H9 (cell line): ENCODE data around the gene KRT78. TPM values are rescaled to one million over a fixed set of nuclear protein-coding genes. Genes with fewer than 3 reads are reported as not detected.

ENCODE experiments used
- DNase-seq: peaks from one replicate; pipeline ENCODE4 v3.0.0-alpha.2; 2017
- H2AFZ ChIP-seq: one replicate; pipeline ENCODE4 v1.6.1; 2013; ENCODE audit warnings: mild to moderate bottlenecking, low read length, control low read depth, moderate library complexity
- H2AK5ac ChIP-seq: 2 replicates; pipeline ENCODE4 v1.6.1; 2013; ENCODE audit warnings: low read length, control low read depth, mixed read lengths; ENCODE audit not compliant: insufficient read length
- H2BK120ac ChIP-seq: one replicate; pipeline ENCODE4 v1.6.1; 2013; ENCODE audit warnings: low read depth, mild to moderate bottlenecking, low read length, control low read depth, inconsistent platforms; ENCODE audit not compliant: poor library complexity, severe bottlenecking
- H2BK12ac ChIP-seq: 2 replicates; pipeline ENCODE4 v1.6.1; 2013; ENCODE audit warnings: low read length, control low read depth, mixed read lengths, low read depth; ENCODE audit not compliant: insufficient read length
- H2BK15ac ChIP-seq: 2 replicates; pipeline ENCODE4 v1.6.1; 2013; ENCODE audit warnings: low read depth, low read length, control low read depth
- H2BK20ac ChIP-seq: one replicate; pipeline ENCODE4 v1.6.1; 2013; ENCODE audit warnings: low read depth, mild to moderate bottlenecking, low read length, control low read depth, inconsistent platforms; ENCODE audit not compliant: poor library complexity, severe bottlenecking
- H2BK5ac ChIP-seq: 2 replicates; pipeline ENCODE4 v1.6.1; 2013; ENCODE audit warnings: low read length, control low read depth, mixed read lengths; ENCODE audit not compliant: insufficient read length
- H3K14ac ChIP-seq: 2 replicates; pipeline ENCODE4 v1.6.1; 2013; ENCODE audit warnings: low read length, control low read depth; ENCODE audit not compliant: insufficient read depth
- H3K18ac ChIP-seq: 2 replicates; pipeline ENCODE4 v1.6.1; 2013; ENCODE audit warnings: low read depth, mild to moderate bottlenecking, mixed read lengths, low read length, control low read depth; ENCODE audit not compliant: insufficient read length
- H3K23ac ChIP-seq: 2 replicates; pipeline ENCODE4 v1.6.1; 2013; ENCODE audit warnings: low read length, control low read depth, mixed read lengths, low read depth; ENCODE audit not compliant: insufficient read length
- H3K23me2 ChIP-seq: 2 replicates; pipeline ENCODE4 v1.6.1; 2013; ENCODE audit warnings: low read depth, mild to moderate bottlenecking, mixed read lengths, low read length, control low read depth; ENCODE audit not compliant: insufficient read length, poor library complexity, severe bottlenecking
- H3K27ac ChIP-seq: 2 replicates; pipeline ENCODE4 v1.5.1; 2013; ENCODE audit warnings: low read length, control low read depth, mixed read lengths, low read depth; ENCODE audit not compliant: insufficient read length
- H3K27me3 ChIP-seq: 2 replicates; pipeline ENCODE4 v1.6.1; 2013; ENCODE audit warnings: low read length, control low read depth, inconsistent platforms; ENCODE audit not compliant: insufficient read depth
- H3K4ac ChIP-seq: 2 replicates; pipeline ENCODE4 v1.6.1; 2013; ENCODE audit warnings: low read depth, mild to moderate bottlenecking, control low read depth, inconsistent platforms, low read length, moderate library complexity
- H3K4me1 ChIP-seq: 2 replicates; pipeline ENCODE4 v1.6.1; 2013; ENCODE audit warnings: low read length, control low read depth, inconsistent platforms; ENCODE audit not compliant: insufficient read depth
- H3K4me2 ChIP-seq: 2 replicates; pipeline ENCODE4 v1.6.1; 2013; ENCODE audit warnings: low read length, control low read depth, mixed read lengths; ENCODE audit not compliant: insufficient read length, insufficient read depth
- H3K56ac ChIP-seq: 2 replicates; pipeline ENCODE4 v1.6.1; 2013; ENCODE audit warnings: low read depth, mild to moderate bottlenecking, mixed read lengths, low read length, control low read depth; ENCODE audit not compliant: insufficient read length
- H3K79me1 ChIP-seq: 2 replicates; pipeline ENCODE4 v1.6.1; 2013; ENCODE audit warnings: low read depth, mild to moderate bottlenecking, moderate library complexity, low read length, control low read depth, inconsistent platforms; ENCODE audit not compliant: insufficient read depth, poor library complexity, severe bottlenecking
- H3K79me2 ChIP-seq: 2 replicates; pipeline ENCODE4 v1.6.1; 2013; ENCODE audit warnings: low read length, control low read depth, inconsistent platforms; ENCODE audit not compliant: insufficient read depth
- H3K9ac ChIP-seq: 2 replicates; pipeline ENCODE4 v1.6.1; 2013; ENCODE audit warnings: low read length, control low read depth, mixed read lengths; ENCODE audit not compliant: insufficient read length; ENCODE audit errors: extremely low read depth
- H3K9me3 ChIP-seq: one replicate; pipeline ENCODE4 v1.6.1; 2013; ENCODE audit warnings: low read depth, low read length, inconsistent platforms; ENCODE audit not compliant: control insufficient read depth
- H3T11ph ChIP-seq: one replicate; pipeline ENCODE4 v1.6.1; 2013; ENCODE audit warnings: mild to moderate bottlenecking, low read length, control low read depth, inconsistent platforms
- H4K20me1 ChIP-seq: one replicate; pipeline ENCODE4 v1.6.1; 2013; ENCODE audit not compliant: control insufficient read depth, insufficient read length, insufficient read depth
- H4K5ac ChIP-seq: 2 replicates; pipeline ENCODE4 v1.6.1; 2013; ENCODE audit warnings: low read depth, mild to moderate bottlenecking, mixed read lengths, low read length, control low read depth; ENCODE audit not compliant: insufficient read length
- H4K8ac ChIP-seq: replicated peaks from 2 replicates; pipeline ENCODE4 v1.6.1; 2013; ENCODE audit warnings: low read length, control low read depth, mixed read lengths, low read depth; ENCODE audit not compliant: insufficient read length
- H4K91ac ChIP-seq: 2 replicates; pipeline ENCODE4 v1.6.1; 2013; ENCODE audit warnings: low read depth, mild to moderate bottlenecking, moderate library complexity, mixed read lengths, low read length, control low read depth; ENCODE audit not compliant: insufficient read length
- H3K27ac Mint-ChIP-seq, 3 experiments: 2 replicates in 2 of 3; 3 replicates in 1 of 3; pipeline ENCODE4 v1.8.0; 2020 to 2021; ENCODE audit warnings: mixed read lengths in 3 of 3, mild to moderate bottlenecking in 1 of 3, moderate library complexity in 1 of 3
- H3K27me3 Mint-ChIP-seq: 2 replicates; pipeline ENCODE4 v1.8.0; 2021; ENCODE audit warnings: low read depth, mild to moderate bottlenecking, moderate library complexity, mixed read lengths
- H3K36me3 Mint-ChIP-seq, 3 experiments: 2 replicates in 2 of 3; 3 replicates in 1 of 3; pipeline ENCODE4 v1.8.0; 2020 to 2021; ENCODE audit warnings: low read depth in 3 of 3, mixed read lengths in 3 of 3; ENCODE audit not compliant: insufficient read depth in 1 of 3
- H3K4me1 Mint-ChIP-seq, 2 experiments: 2 replicates each; pipeline ENCODE4 v1.8.0; 2020; ENCODE audit warnings: mixed read lengths in 2 of 2
- H3K4me3 Mint-ChIP-seq, 2 experiments: 2 replicates in 1 of 2; 3 replicates in 1 of 2; pipeline ENCODE4 v1.8.0; 2020 to 2021; ENCODE audit warnings: mild to moderate bottlenecking in 2 of 2, mixed read lengths in 2 of 2, moderate library complexity in 1 of 2
- H3K9me3 Mint-ChIP-seq, 2 experiments: 2 replicates in 1 of 2; 3 replicates in 1 of 2; pipeline ENCODE4 v1.8.0; 2020; ENCODE audit warnings: mild to moderate bottlenecking in 2 of 2, mixed read lengths in 2 of 2, moderate library complexity in 1 of 2
- CTCF ChIP-seq: fragments of 200-600 bp; sonication (generic); conservative IDR thresholded peaks from 3 replicates; pipeline ENCODE4 v1.8.0; 2021; ENCODE audit warnings: antibody characterized with exemption, mild to moderate bottlenecking
- WGBS: extraction: QIAGEN DNeasy Blood & Tissue Kit; methylation state at CpG from one replicate; pipeline ENCODE4 v1.1.7; 2013; ENCODE audit warnings: missing lambda C conversion rate, low lambda C conversion rate, mixed read lengths; ENCODE audit not compliant: insufficient read length; ENCODE audit errors: extremely low coverage; 5-methylcytosine and 5-hydroxymethylcytosine counted together
- total RNA-seq: library from RNA; stranded (reverse); gene quantifications from 2 replicates; pipeline ENCODE4 v1.2.1, GENCODE V29; 2021

KRT78 gene
- total RNA-seq, 1 experiment from 2014 or later, result not detected

GRCh38 chr12:52873832-52874572, 25.2 kb upstream of the KRT78 start:
- Mint-ChIP-seq H3K27ac (peak overlapping the region in 1 of 3 experiments; percentile 3; a peak in 1 of 7 replicates), H3K9me3 (no peaks in the 10 kb centered on the region), H3K27me3 (peaks cover 52% of the 10 kb centered on the region), H3K4me3 (peak overlapping the region; percentile 58 to 81), H3K4me1 (peaks cover 10 to 27% of the 10 kb centered on the region in 2 experiments), H3K36me3 (no peaks in the 10 kb centered on the region)
- H3T11ph ChIP-seq, result no peak overlapping the region
- H3K14ac ChIP-seq, result 0 out of 2 replicates have a peak overlapping the region, but pooled peaks have one; percentile 11
- H3K56ac ChIP-seq, result no peak overlapping the region
- H2AFZ ChIP-seq, result no peak overlapping the region
- no peak overlapping the region for H2AK5ac ChIP-seq
- H3K4me1 ChIP-seq, result no peaks in the 10 kb centered on the region
- no CpG with 5 or more reads among the region's 55 CpGs for WGBS
- no peaks in the 10 kb centered on the region for H4K20me1 ChIP-seq
- H3K27ac ChIP-seq, result no peak overlapping the region
- no peak overlapping the region for H2BK12ac ChIP-seq
- no peak overlapping the region for H3K23ac ChIP-seq
- H4K91ac ChIP-seq, result no peak overlapping the region
- TF ChIP-seq CTCF, result no peak
- no peaks in the 10 kb centered on the region for H3K9me3 ChIP-seq
- no peaks in the 10 kb centered on the region for H3K79me2 ChIP-seq
- no peak overlapping the region for H3K4ac ChIP-seq
- H2BK120ac ChIP-seq, result no peak overlapping the region
- no peak overlapping the region for H4K5ac ChIP-seq
- no peak overlapping the region for H2BK5ac ChIP-seq
- no peak overlapping the region for H2BK20ac ChIP-seq
- H3K4me2 ChIP-seq, result peak overlapping the region; percentile 26
- H3K9ac ChIP-seq, result no peak overlapping the region
- H3K23me2 ChIP-seq, result peaks cover 4% of the 10 kb centered on the region
- no peak overlapping the region for H3K18ac ChIP-seq
- no peaks in the 10 kb centered on the region; the same call in 1 of the 2 replicates for H3K27me3 ChIP-seq
- no peak overlapping the region for H4K8ac ChIP-seq
- peak; percentile 68 for DNase-seq
- no peaks in the 10 kb centered on the region for H3K79me1 ChIP-seq
- H2BK15ac ChIP-seq, result no peak overlapping the region
